Stimulated activated CD8-positive, alpha-beta memory T cell treated with anti-CD3 and anti-CD28 coated beads, Interleukin-4, amount 100 ng/mL, for 48 hours (primary cell): Measurements from ENCODE around the gene TXNDC12.

Source experiments
- DNase-seq: peaks from one replicate; pipeline ENCODE4 v3.0.0-alpha.2; 2020

The TXNDC12 gene

DNA sequence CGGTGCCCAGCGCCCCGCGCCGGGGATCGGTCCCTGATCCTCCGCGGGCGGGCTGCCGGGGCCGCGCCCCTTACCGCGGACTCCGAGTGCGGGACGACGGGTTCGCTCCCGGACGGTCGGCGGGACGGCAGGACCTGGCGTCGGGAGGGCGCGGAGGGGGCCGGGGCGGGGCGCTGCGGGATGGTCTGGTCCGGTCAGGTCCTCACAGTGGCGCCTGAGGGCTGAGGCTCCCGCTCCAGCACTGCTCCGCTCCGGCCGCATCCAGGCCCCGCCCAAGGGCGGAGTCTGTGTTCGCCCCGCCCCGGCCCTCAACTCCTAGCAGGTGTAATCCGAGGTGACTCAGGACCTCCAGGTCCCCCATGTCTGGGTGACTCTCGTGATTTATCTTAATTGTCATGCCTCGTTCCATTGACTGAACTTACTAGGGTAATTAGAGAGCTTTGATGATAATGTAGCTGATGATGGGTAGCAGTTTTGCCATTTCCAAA, 64.5 kb downstream of the TXNDC12 start, which contains the start of gene RAB3B:
RAB3B (minus strand) TSS at position 223 of the 488 bp plus-strand sequence. CDS start 13,583 bp downstream, outside the sequence.
- peak; percentile 91 for DNase-seq

DNA sequence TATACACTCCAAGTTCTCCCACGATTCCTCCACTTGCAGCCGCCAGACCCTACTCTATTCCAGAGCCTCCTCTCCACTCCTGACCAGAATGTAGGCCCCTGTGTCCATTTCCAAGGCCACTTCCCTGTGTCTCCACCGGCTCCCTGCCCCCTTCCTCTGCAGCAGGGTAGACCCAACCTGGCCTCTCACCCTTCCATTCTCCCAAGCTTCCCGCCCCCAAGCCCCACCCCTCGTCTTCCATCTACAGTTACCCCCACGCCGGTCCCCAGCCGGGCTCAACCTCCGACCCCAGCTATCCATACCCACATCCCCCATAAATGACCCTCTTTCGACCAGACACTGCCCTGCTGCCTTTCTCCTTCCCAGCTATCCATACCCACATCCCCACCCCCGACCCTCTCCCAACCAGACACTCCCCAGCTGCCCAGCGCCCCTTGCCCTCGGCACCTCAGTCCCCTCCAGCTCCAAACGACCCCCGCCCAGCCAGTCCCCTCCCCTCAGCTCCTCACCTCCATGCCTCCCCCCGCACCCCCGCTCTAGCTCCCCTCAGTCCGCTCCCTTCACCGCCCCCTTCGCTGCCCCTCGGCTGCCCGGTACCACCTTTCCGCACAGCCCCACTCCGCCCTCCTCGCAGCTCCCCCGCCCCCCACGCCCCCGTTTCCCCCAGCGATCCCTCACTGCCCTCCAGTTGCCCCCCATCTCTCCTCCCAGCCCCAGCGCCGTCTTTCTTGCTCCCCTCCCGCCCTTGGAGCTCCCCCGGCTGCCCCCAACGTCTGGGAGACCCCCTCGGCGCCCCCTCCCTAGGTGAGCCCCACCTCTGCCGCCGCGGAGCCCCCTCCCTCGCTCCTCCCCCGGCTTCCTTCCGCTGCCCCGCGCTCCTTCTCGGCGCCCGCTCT, 65.2 kb downstream of the TXNDC12 start:
- no peak for DNase-seq

- DNase-seq, result no peak
Measured at GRCh38 chr1:51988254-51988653, 66.7 kb downstream of the TXNDC12 start.

DNA sequence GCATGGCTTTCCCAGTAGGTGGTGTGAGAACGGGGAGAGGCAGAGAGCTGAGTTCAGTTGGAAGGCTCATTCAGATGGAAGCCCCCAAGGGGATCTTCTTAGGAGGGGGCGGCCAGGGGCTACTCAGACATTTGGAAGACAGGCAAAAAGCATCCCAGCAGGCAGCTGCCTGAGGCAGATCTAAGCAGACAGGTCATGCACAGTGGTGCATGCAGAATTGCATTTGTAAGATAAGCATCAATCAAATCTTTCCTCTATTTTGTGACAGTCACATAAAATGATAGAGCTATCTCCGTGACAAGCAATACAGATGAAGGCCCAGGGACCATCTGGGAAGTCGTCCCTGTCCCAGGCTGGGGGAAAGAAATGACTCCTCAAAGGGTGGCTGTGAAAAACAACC, 68.3 kb downstream of the TXNDC12 start:
- no peak for DNase-seq

DNA sequence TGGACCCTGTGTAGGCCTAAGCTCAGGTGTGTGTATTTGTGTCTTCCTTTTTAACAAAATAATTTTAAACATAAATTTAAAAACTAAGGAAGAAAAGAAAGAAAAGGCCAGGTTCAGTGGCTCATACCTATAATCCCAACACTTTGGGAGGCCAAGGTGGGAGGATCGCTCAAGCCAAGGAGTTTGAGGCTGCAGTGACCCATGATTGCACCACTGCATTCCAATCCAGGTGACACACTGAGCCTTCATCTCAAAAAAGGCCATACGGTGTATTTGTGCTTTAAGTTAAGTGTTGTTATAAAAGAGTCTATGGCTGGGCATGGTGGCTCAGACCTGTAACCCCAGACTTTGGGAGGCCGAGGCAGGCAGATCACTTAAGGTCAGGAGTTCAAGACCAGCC, 72.8 kb downstream of the TXNDC12 start:
- no peak for DNase-seq

DNA sequence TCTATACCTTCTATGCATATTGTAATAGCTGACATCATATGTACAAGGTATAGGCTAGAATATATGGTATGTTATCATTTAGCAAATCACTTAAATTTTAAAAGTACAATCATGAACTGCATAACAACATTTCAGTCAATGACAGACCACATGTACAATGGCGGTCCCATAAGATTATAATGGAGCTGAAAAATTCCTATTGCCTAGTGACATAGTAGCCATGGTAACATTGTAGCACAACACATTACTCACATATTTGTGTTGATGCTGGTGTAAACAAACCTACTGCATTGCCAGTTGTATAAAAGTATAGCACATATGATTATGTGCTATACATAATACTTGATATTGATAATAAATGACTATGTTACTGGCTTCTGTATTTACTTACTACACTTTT, 73.4 kb downstream of the TXNDC12 start:
- DNase-seq, result no peak

- DNase-seq, result no peak
Measured at GRCh38 chr1:51978099-51978498, 76.9 kb downstream of the TXNDC12 start.

DNA sequence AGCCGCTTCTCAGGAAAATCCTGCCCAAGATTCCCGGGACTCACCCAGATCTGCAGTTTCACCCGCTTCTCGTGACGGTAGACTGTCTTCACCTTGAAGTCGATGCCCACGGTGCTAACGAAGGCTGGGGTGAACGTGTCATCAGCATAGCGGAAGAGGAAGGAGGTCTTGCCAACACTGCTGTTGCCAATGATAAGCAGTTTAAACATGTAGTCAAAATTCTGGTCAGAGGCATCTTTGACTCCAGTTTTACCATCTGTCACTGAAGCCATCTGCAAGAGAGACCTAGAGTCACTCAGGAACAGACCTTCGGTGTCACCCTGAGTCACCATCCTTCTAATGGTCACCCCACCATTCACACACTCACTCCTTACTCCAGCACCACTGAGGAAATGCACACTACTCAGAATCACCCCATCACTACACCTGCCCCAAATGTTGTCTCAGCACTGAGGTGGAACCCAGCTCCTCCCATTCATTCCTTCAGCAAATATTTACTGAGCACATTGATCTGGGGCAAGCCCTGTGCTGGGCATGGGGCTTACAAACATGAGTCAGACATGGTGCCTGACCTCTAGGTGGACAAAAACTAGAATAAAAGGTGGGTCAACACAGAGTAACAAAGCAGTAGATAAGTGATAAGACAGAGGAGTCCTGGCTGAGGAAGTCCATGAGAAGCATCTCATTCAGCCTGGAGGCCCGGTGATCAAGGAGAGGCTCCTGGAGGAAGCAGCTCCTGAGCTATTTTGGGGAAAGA, 78.0 kb downstream of the TXNDC12 start:
- DNase-seq, result no peak

DNA sequence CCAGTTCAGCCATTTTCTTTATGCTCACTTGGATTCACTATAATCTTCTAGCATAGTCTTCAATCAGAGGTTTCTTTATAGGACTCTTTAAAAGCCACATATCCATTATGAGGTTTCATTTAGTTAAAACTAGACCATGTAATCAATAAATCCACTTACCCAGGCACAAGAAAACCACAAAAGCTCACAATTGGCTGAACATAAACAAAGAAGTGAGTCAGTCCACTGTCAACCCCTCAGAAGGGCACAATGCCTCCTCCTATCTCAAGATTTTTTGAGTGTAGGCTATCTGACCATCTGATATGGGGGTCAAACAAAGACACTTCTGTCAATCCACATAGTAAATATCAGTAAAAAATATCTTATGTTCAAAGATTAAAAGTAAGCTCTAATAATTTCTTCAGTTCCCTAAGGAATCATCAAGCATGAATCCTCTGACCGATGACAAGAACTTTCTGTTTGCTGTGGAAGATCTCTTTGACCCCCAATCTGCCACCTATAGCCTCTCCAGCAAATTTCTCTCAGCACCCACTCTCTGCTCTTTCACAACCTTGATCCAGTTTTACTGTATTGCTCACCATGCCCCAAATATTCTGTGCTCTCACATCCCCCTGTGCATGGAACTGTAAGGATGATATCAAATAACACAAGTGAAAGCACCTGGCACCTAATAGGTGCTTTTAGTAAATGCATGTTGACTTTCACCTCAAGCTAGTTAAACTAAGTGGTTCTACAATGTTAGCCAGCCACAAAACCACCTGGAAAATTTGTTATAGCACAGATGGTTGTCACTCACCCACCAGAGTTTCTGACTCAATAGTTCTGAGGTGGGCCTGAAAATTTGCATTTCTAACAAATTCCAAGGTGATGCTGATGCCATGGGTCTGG, 81.2 kb downstream of the TXNDC12 start:
- DNase-seq, result no peak
